ENCODE results near the gene KDM5C.

Gene KDM5C

GRCh38 chrX:53253293-53254020 lies 28.4 kb upstream of the KDM5C start:
- no peak for TF ChIP-seq POLR2A (IDR thresholded peaks at IDR 0.05; ENCODE audit: low read depth, low read length)
- no peak for TF ChIP-seq TAF1 (IDR thresholded peaks at IDR 0.05; ENCODE audit: low read depth, low read length)
- DNase-seq (ENCODE audit: insufficient read length, low spot score), result no peak
- FAIRE-seq, result no peak

- DNase-seq (ENCODE audit: insufficient read length, low spot score) (no peak), FAIRE-seq (no peak)
- TF ChIP-seq PAX5 (IDR thresholded peaks at IDR 0.05; ENCODE audit: insufficient read depth, low read length, severe bottlenecking) (no peak), POU2F2 (IDR thresholded peaks at IDR 0.05; ENCODE audit: low read depth, low read length) (no peak), POLR2AphosphoS5 (IDR thresholded peaks at IDR 0.05; ENCODE audit: low read depth, low read length) (no peak), SPI1 (IDR thresholded peaks at IDR 0.05; ENCODE audit: low read depth, low read length) (no peak), TAF1 (IDR thresholded peaks at IDR 0.05; ENCODE audit: low read depth, low read length) (no peak), POLR2A (IDR thresholded peaks at IDR 0.05; ENCODE audit: low read depth, low read length) (no peak)
Measured at GRCh38 chrX:53251307-53251706, 26.3 kb upstream of the KDM5C start.

GRCh38 chrX:53250556-53250955 lies 25.5 kb upstream of the KDM5C start:
- TF ChIP-seq PAX5 (IDR thresholded peaks at IDR 0.05; ENCODE audit: insufficient read depth, low read length, severe bottlenecking), result no peak
- no peak for TF ChIP-seq TAF1 (IDR thresholded peaks at IDR 0.05; ENCODE audit: low read depth, low read length)
- TF ChIP-seq POLR2AphosphoS5 (IDR thresholded peaks at IDR 0.05; ENCODE audit: low read depth, low read length), result no peak
- no peak for TF ChIP-seq POLR2A (IDR thresholded peaks at IDR 0.05; ENCODE audit: low read depth, low read length)
- no peak for TF ChIP-seq SPI1 (IDR thresholded peaks at IDR 0.05; ENCODE audit: low read depth, low read length)
- TF ChIP-seq POU2F2 (IDR thresholded peaks at IDR 0.05; ENCODE audit: low read depth, low read length), result no peak
- FAIRE-seq, result no peak
- no peak for DNase-seq (ENCODE audit: insufficient read length, low spot score)

GRCh38 chrX:53249408-53250042 lies 24.5 kb upstream of the KDM5C start:
- DNase-seq (ENCODE audit: insufficient read length, low spot score), result no peak
- TF ChIP-seq POLR2A (IDR thresholded peaks at IDR 0.05; ENCODE audit: low read depth, low read length) (no peak), PAX5 (IDR thresholded peaks at IDR 0.05; ENCODE audit: insufficient read depth, low read length, severe bottlenecking) (no peak), POLR2AphosphoS5 (IDR thresholded peaks at IDR 0.05; ENCODE audit: low read depth, low read length) (no peak), SPI1 (IDR thresholded peaks at IDR 0.05; ENCODE audit: low read depth, low read length) (no peak), TAF1 (IDR thresholded peaks at IDR 0.05; ENCODE audit: low read depth, low read length) (no peak), POU2F2 (IDR thresholded peaks at IDR 0.05; ENCODE audit: low read depth, low read length) (no peak)
- FAIRE-seq, result no peak

GRCh38 chrX:53247928-53248327 lies 22.9 kb upstream of the KDM5C start:
- TF ChIP-seq POLR2AphosphoS5 (IDR thresholded peaks at IDR 0.05; ENCODE audit: low read depth, low read length), result no peak
- no peak for TF ChIP-seq POU2F2 (IDR thresholded peaks at IDR 0.05; ENCODE audit: low read depth, low read length)
- no peak for TF ChIP-seq TAF1 (IDR thresholded peaks at IDR 0.05; ENCODE audit: low read depth, low read length)
- no peak for TF ChIP-seq PAX5 (IDR thresholded peaks at IDR 0.05; ENCODE audit: insufficient read depth, low read length, severe bottlenecking)
- no peak for TF ChIP-seq POLR2A (IDR thresholded peaks at IDR 0.05; ENCODE audit: low read depth, low read length)
- no peak for TF ChIP-seq SPI1 (IDR thresholded peaks at IDR 0.05; ENCODE audit: low read depth, low read length)
- no peak for FAIRE-seq
- DNase-seq (ENCODE audit: insufficient read length, low spot score), result no peak

GRCh38 chrX:53246231-53246630 lies 21.2 kb upstream of the KDM5C start:
- DNase-seq (ENCODE audit: insufficient read length, low spot score) (no peak), FAIRE-seq (no peak)
- TF ChIP-seq POLR2A (IDR thresholded peaks at IDR 0.05; ENCODE audit: low read depth, low read length), result no peak
- TF ChIP-seq TAF1 (IDR thresholded peaks at IDR 0.05; ENCODE audit: low read depth, low read length), result no peak
- TF ChIP-seq PAX5 (IDR thresholded peaks at IDR 0.05; ENCODE audit: insufficient read depth, low read length, severe bottlenecking), result no peak
- no peak for TF ChIP-seq POLR2AphosphoS5 (IDR thresholded peaks at IDR 0.05; ENCODE audit: low read depth, low read length)
- TF ChIP-seq SPI1 (IDR thresholded peaks at IDR 0.05; ENCODE audit: low read depth, low read length), result no peak
- no peak for TF ChIP-seq POU2F2 (IDR thresholded peaks at IDR 0.05; ENCODE audit: low read depth, low read length)

GRCh38 chrX:53244610-53245009 lies 19.6 kb upstream of the KDM5C start:
- FAIRE-seq (no peak), DNase-seq (ENCODE audit: insufficient read length, low spot score) (no peak)
- TF ChIP-seq POLR2A (IDR thresholded peaks at IDR 0.05; ENCODE audit: low read depth, low read length) (no peak), POU2F2 (IDR thresholded peaks at IDR 0.05; ENCODE audit: low read depth, low read length) (no peak), TAF1 (IDR thresholded peaks at IDR 0.05; ENCODE audit: low read depth, low read length) (no peak), PAX5 (IDR thresholded peaks at IDR 0.05; ENCODE audit: insufficient read depth, low read length, severe bottlenecking) (no peak), POLR2AphosphoS5 (IDR thresholded peaks at IDR 0.05; ENCODE audit: low read depth, low read length) (no peak), SPI1 (IDR thresholded peaks at IDR 0.05; ENCODE audit: low read depth, low read length) (no peak)

GRCh38 chrX:53242310-53242709 lies 17.3 kb upstream of the KDM5C start:
- FAIRE-seq (no peak), DNase-seq (ENCODE audit: insufficient read length, low spot score) (no peak)
- TF ChIP-seq POLR2AphosphoS5 (IDR thresholded peaks at IDR 0.05; ENCODE audit: low read depth, low read length), result no peak
- no peak for TF ChIP-seq POU2F2 (IDR thresholded peaks at IDR 0.05; ENCODE audit: low read depth, low read length)
- TF ChIP-seq PAX5 (IDR thresholded peaks at IDR 0.05; ENCODE audit: insufficient read depth, low read length, severe bottlenecking), result no peak
- TF ChIP-seq POLR2A (IDR thresholded peaks at IDR 0.05; ENCODE audit: low read depth, low read length), result no peak
- no peak for TF ChIP-seq TAF1 (IDR thresholded peaks at IDR 0.05; ENCODE audit: low read depth, low read length)
- no peak for TF ChIP-seq SPI1 (IDR thresholded peaks at IDR 0.05; ENCODE audit: low read depth, low read length)

GRCh38 chrX:53241558-53241957 lies 16.6 kb upstream of the KDM5C start:
- no peak for TF ChIP-seq SPI1 (IDR thresholded peaks at IDR 0.05; ENCODE audit: low read depth, low read length)
- TF ChIP-seq TAF1 (IDR thresholded peaks at IDR 0.05; ENCODE audit: low read depth, low read length), result no peak
- no peak for TF ChIP-seq POU2F2 (IDR thresholded peaks at IDR 0.05; ENCODE audit: low read depth, low read length)
- TF ChIP-seq PAX5 (IDR thresholded peaks at IDR 0.05; ENCODE audit: insufficient read depth, low read length, severe bottlenecking), result no peak
- TF ChIP-seq POLR2A (IDR thresholded peaks at IDR 0.05; ENCODE audit: low read depth, low read length), result no peak
- TF ChIP-seq POLR2AphosphoS5 (IDR thresholded peaks at IDR 0.05; ENCODE audit: low read depth, low read length), result no peak
- DNase-seq (ENCODE audit: insufficient read length, low spot score) (no peak), FAIRE-seq (peak; percentile 40)

Data from GM12891 (cell line).